OCI-LY1 (cell line): ENCODE measurements around the gene LSAMP.

Experiments used
- EZH2 ChIP-seq: fragments of 200-600 bp; sonication (generic), shearing (Covaris generic); IDR thresholded peaks from 2 replicates; pipeline ENCODE4 v1.8.0; 2017; ENCODE audit warnings: borderline replicate concordance, mixed run types, mild to moderate bottlenecking, antibody characterized with exemption, low read length, moderate library complexity, mixed read lengths
- TF ChIP-seq, protein P1 (sequence below): fragments of 200-600 bp; sonication (generic), shearing (Covaris generic); IDR thresholded peaks from 2 replicates; pipeline ENCODE4 v1.5.1; 2017; ENCODE audit warnings: mild to moderate bottlenecking, antibody characterized with exemption, low read length, moderate library complexity, mixed read lengths

DNA sequence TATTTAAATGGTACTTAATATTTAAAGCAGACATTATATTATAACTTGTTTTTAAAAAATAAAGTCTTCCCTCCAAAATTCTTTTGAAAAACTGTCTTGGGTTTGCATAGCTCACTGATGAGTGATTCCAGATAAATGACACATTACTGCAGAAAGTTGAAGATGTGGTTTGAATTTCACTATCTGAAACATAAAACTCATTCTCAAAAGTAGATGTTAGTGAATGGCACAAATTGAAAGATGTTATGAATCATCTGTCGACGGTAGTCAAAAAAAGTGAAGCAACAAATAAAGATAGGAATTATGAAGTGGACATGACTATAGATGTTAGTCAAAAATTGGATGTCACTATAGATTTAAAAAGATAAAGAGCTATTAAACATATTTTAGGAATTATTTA, 541.4 kb downstream of the LSAMP start:
- no peak for TF ChIP-seq EZH2
- TF ChIP-seq, protein P1, sequence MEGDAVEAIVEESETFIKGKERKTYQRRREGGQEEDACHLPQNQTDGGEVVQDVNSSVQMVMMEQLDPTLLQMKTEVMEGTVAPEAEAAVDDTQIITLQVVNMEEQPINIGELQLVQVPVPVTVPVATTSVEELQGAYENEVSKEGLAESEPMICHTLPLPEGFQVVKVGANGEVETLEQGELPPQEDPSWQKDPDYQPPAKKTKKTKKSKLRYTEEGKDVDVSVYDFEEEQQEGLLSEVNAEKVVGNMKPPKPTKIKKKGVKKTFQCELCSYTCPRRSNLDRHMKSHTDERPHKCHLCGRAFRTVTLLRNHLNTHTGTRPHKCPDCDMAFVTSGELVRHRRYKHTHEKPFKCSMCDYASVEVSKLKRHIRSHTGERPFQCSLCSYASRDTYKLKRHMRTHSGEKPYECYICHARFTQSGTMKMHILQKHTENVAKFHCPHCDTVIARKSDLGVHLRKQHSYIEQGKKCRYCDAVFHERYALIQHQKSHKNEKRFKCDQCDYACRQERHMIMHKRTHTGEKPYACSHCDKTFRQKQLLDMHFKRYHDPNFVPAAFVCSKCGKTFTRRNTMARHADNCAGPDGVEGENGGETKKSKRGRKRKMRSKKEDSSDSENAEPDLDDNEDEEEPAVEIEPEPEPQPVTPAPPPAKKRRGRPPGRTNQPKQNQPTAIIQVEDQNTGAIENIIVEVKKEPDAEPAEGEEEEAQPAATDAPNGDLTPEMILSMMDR, result no peak
